PC-3 (cell line): Measurements from ENCODE around the gene SGCG. TPM values are rescaled to one million over a fixed set of nuclear protein-coding genes. Genes with fewer than 3 reads are reported as not detected.

Experiments used
- ATAC-seq: fragments of 200-7000 bp; cut with Tn5 transposase; 2 replicates; pipeline ENCODE4 v1.9.1; 2020; ENCODE audit warnings: mild to moderate bottlenecking, moderate library complexity
- BruUV-seq: library from RNA; stranded (reverse); fragments of 400-500 nt; replicated peaks from 2 replicates; lab custom pipeline; 2021; lab: Mats Ljungman, UMichigan
- CTCF ChIA-PET: fragments of 300-600 bp; sonication (Branson Sonifier 250); formaldehyde crosslinking; loops from one replicate; lab custom pipeline; 2022; ENCODE audit warnings: antibody characterized with exemption; lab: Charles Lee
- POLR2A ChIA-PET: fragments of 300-600 bp; sonication (Branson Sonifier 250); formaldehyde crosslinking; loops from one replicate; lab custom pipeline; 2022; ENCODE audit warnings: antibody characterized with exemption; ENCODE audit not compliant: unreplicated experiment; lab: Charles Lee
- DNase-seq: peaks from one replicate; pipeline ENCODE4 v3.0.0-alpha.2; 2015
- H2AFZ ChIP-seq: fragments of 300-600 bp; sonication (generic); 2 replicates; pipeline ENCODE4 v1.6.0; 2016; ENCODE audit warnings: antibody characterized with exemption, low read length
- H3F3A ChIP-seq: fragments of 300-600 bp; sonication (generic); one replicate; pipeline ENCODE4 v1.6.0; 2017; ENCODE audit warnings: antibody characterized with exemption, low read length, control low read depth, mild to moderate bottlenecking; ENCODE audit not compliant: unreplicated experiment
- H3K27ac ChIP-seq: fragments of 300-600 bp; sonication (generic); 2 replicates; pipeline ENCODE4 v1.5.1; 2016; ENCODE audit warnings: mild to moderate bottlenecking, low read length
- H3K27me3 ChIP-seq: fragments of 300-600 bp; sonication (generic); 2 replicates; pipeline ENCODE4 v1.6.1; 2016; ENCODE audit warnings: low read length, mixed read lengths
- H3K36me3 ChIP-seq: fragments of 300-600 bp; sonication (generic); 2 replicates; pipeline ENCODE4 v1.6.1; 2016; ENCODE audit warnings: low read depth, mixed run types, low read length, mixed read lengths
- H3K4me1 ChIP-seq: fragments of 300-600 bp; sonication (generic); 2 replicates; pipeline ENCODE4 v1.5.1; 2016; ENCODE audit warnings: low read length; ENCODE audit not compliant: insufficient read depth
- H3K4me2 ChIP-seq: fragments of 300-600 bp; sonication (generic); 2 replicates; pipeline ENCODE4 v1.6.0; 2016; ENCODE audit warnings: low read length
- H3K4me3 ChIP-seq: fragments of 300-600 bp; sonication (generic); 2 replicates; pipeline ENCODE4 v1.5.1; 2016; ENCODE audit warnings: mild to moderate bottlenecking, low read length, mixed read lengths
- H3K79me2 ChIP-seq: fragments of 300-600 bp; sonication (generic); 2 replicates; pipeline ENCODE4 v1.6.1; 2017; ENCODE audit warnings: low read length, mixed read lengths
- H3K9ac ChIP-seq: fragments of 300-600 bp; sonication (generic); 2 replicates; pipeline ENCODE4 v1.6.0; 2016; ENCODE audit warnings: mild to moderate bottlenecking, low read length
- H3K9me2 ChIP-seq: fragments of 300-600 bp; sonication (generic); replicated peaks from 2 replicates; pipeline ENCODE4 v1.6.1; 2016; ENCODE audit warnings: mixed run types, low read length, mixed read lengths
- H3K9me3 ChIP-seq: fragments of 300-600 bp; sonication (generic); 2 replicates; pipeline ENCODE4 v1.6.1; 2016; ENCODE audit warnings: low read length, mixed read lengths
- H4K20me1 ChIP-seq: fragments of 300-600 bp; sonication (generic); 2 replicates; pipeline ENCODE4 v1.6.1; 2016; ENCODE audit warnings: low read length, mixed read lengths
- CTCF ChIP-seq: fragments of 300-600 bp; sonication (generic); conservative IDR thresholded peaks from 2 replicates; pipeline ENCODE4 v1.5.1; 2017; ENCODE audit warnings: antibody characterized with exemption, low read depth, mild to moderate bottlenecking, low read length
- EZH2 ChIP-seq: fragments of 300-600 bp; sonication (generic); IDR thresholded peaks from one replicate; pipeline ENCODE4 v1.6.1; 2017; ENCODE audit warnings: antibody characterized with exemption, mild to moderate bottlenecking, low read length; ENCODE audit not compliant: unreplicated experiment
- EZH2phosphoT487 ChIP-seq: fragments of 300-600 bp; sonication (generic); IDR thresholded peaks from 2 replicates; pipeline ENCODE4 v1.6.1; 2018; ENCODE audit warnings: mild to moderate bottlenecking, antibody characterized with exemption, low read length, borderline replicate concordance
- intact Hi-C: fragments of 100-400 bp; cut with micrococcal nuclease; formaldehyde crosslinking; loops from 2 replicates; pipeline ENCODE4 v1.9.0; 2023
- total RNA-seq: library from RNA; depleted of rRNA; stranded (reverse); fragments of >200 nt; gene quantifications from 2 replicates; pipeline ENCODE4 v1.2.3, GENCODE V29; 2014

Gene SGCG
- total RNA-seq, 1 experiment from 2014 or later: not detected

- DNase-seq (no peak), ATAC-seq (no peak)
- H3K9ac ChIP-seq: no peak overlapping the region
- H3K9me3 ChIP-seq: no peaks in the 10 kb centered on the region
- H3K79me2 ChIP-seq: no peaks in the 10 kb centered on the region
- no peaks in the 10 kb centered on the region for H3K4me1 ChIP-seq
- ChIA-PET POLR2A (no interaction called here), CTCF (no interaction called here)
- TF ChIP-seq CTCF (no peak), EZH2phosphoT487 (no peak), EZH2 (no peak)
- H3K4me3 ChIP-seq: no peak overlapping the region
- H3F3A ChIP-seq: no peaks in the 10 kb centered on the region
- H3K4me2 ChIP-seq: no peak overlapping the region
- no peaks in the 10 kb centered on the region for H4K20me1 ChIP-seq
- no peaks in the 10 kb centered on the region for H3K36me3 ChIP-seq
- no peak overlapping the region for H2AFZ ChIP-seq
- intact Hi-C loops: no loop called here
- peaks cover 48% of the 10 kb centered on the region for H3K27me3 ChIP-seq
- BruUV-seq: no TSS peak
- H3K9me2 ChIP-seq: no peaks in the 10 kb centered on the region
- H3K27ac ChIP-seq: no peak overlapping the region
These were observed 19.3 kb upstream of the SGCG start for GRCh38 chr13:23161481-23161825.

- no peaks in the 10 kb centered on the region for H4K20me1 ChIP-seq
- POLR2A ChIA-PET: no interaction called here
- no peaks in the 10 kb centered on the region for H3F3A ChIP-seq
- no peaks in the 10 kb centered on the region for H3K36me3 ChIP-seq
- H3K4me3 ChIP-seq: no peak overlapping the region
- H2AFZ ChIP-seq: no peak overlapping the region
- TF ChIP-seq EZH2 (no peak), CTCF (peak; percentile 59)
- H3K9ac ChIP-seq: no peak overlapping the region
- peak; percentile 29 for DNase-seq
- H3K4me1 ChIP-seq: no peaks in the 10 kb centered on the region
- H3K27me3 ChIP-seq: peaks cover 69% of the 10 kb centered on the region
- H3K9me3 ChIP-seq: no peaks in the 10 kb centered on the region
- intact Hi-C loops: loop anchor here (2.0 kb wide), 1 partner anchor 143 kb away; no protein-coding TSS in a partner anchor
- BruUV-seq: no TSS peak
- CTCF ChIA-PET: interaction anchor here (0.5 to 0.6 kb wide), 2 partner anchors 17 to 200 kb away, joined by 3 to 5 read pairs; no protein-coding TSS in a partner anchor
- no peak overlapping the region for H3K27ac ChIP-seq
- no peaks in the 10 kb centered on the region for H3K9me2 ChIP-seq
- ATAC-seq: no peak
- no peak overlapping the region for H3K4me2 ChIP-seq
- no peaks in the 10 kb centered on the region for H3K79me2 ChIP-seq
These were observed 4.9 kb upstream of the SGCG start for GRCh38 chr13:23175920-23176319.

- Histone ChIP-seq H3K9ac (no peak overlapping the region), H2AFZ (no peak overlapping the region), H3K36me3 (no peaks in the 10 kb centered on the region), H3K4me3 (no peak overlapping the region), H4K20me1 (no peaks in the 10 kb centered on the region), H3K4me1 (no peaks in the 10 kb centered on the region), H3F3A (no peaks in the 10 kb centered on the region), H3K9me2 (no peaks in the 10 kb centered on the region), H3K9me3 (no peaks in the 10 kb centered on the region), H3K4me2 (no peak overlapping the region), H3K27me3 (peaks cover 62% of the 10 kb centered on the region), H3K79me2 (no peaks in the 10 kb centered on the region), H3K27ac (no peak overlapping the region)
- TF ChIP-seq EZH2phosphoT487 (no peak), CTCF (no peak), EZH2 (no peak)
- intact Hi-C loops: no loop called here
- CTCF ChIA-PET: no interaction called here
- no peak for ATAC-seq
- no peak for DNase-seq
- no TSS peak for BruUV-seq
- POLR2A ChIA-PET: no interaction called here
These were observed 1.4 kb downstream of the SGCG start for GRCh38 chr13:23182142-23182541.
